ENCODE measurements around the gene LRRC7. TPM values are rescaled to one million over a fixed set of nuclear protein-coding genes. Genes with fewer than 3 reads are reported as not detected.

The LRRC7 gene
- polyA plus RNA-seq, 1 experiment = not detected

GRCh38 chr1:69985376-69985775 lies 417.7 kb downstream of the LRRC7 start:
- ChIA-PET POLR2A (no interaction called here), CTCF (no interaction called here)
- Histone ChIP-seq H3K4me3 (ENCODE audit: low read depth, low read length) (no peak overlapping the region), H3K27ac (ENCODE audit: low read depth, low read length) (no peak overlapping the region), H3K27me3 (ENCODE audit: control insufficient read depth, insufficient read depth, low read length) (no peaks in the 10 kb centered on the region), H3K9me3 (ENCODE audit: control insufficient read depth, insufficient read depth, low read length) (no peaks in the 10 kb centered on the region)
- DNase-seq (ENCODE audit: low read depth, low spot score) = no peak
- no peak for TF ChIP-seq CTCF (IDR thresholded peaks at IDR 0.05; ENCODE audit: low read depth, low read length)

- no peak for DNase-seq (ENCODE audit: low read depth, low spot score)
- no peak for TF ChIP-seq CTCF (IDR thresholded peaks at IDR 0.05; ENCODE audit: low read depth, low read length)
- ChIA-PET CTCF (no interaction called here), POLR2A (no interaction called here)
- Histone ChIP-seq H3K9me3 (ENCODE audit: control insufficient read depth, insufficient read depth, low read length) (no peaks in the 10 kb centered on the region), H3K4me3 (ENCODE audit: low read depth, low read length) (no peak overlapping the region), H3K27me3 (ENCODE audit: control insufficient read depth, insufficient read depth, low read length) (no peaks in the 10 kb centered on the region), H3K27ac (ENCODE audit: low read depth, low read length) (no peak overlapping the region)
Measured at GRCh38 chr1:69985901-69986439, 418.2 kb downstream of the LRRC7 start.

- Histone ChIP-seq H3K4me3 (ENCODE audit: low read depth, low read length) (no peak overlapping the region), H3K9me3 (ENCODE audit: control insufficient read depth, insufficient read depth, low read length) (no peaks in the 10 kb centered on the region), H3K27me3 (ENCODE audit: control insufficient read depth, insufficient read depth, low read length) (no peaks in the 10 kb centered on the region), H3K27ac (ENCODE audit: low read depth, low read length) (no peak overlapping the region)
- TF ChIP-seq CTCF (IDR thresholded peaks at IDR 0.05; ENCODE audit: low read depth, low read length) = no peak
- POLR2A ChIA-PET = no interaction called here
- CTCF ChIA-PET = no interaction called here
- no peak for DNase-seq (ENCODE audit: low read depth, low spot score)
Measured at GRCh38 chr1:69987881-69988280, 420.2 kb downstream of the LRRC7 start.

- H3K4me3 ChIP-seq (ENCODE audit: low read depth, low read length) = no peak overlapping the region
- H3K27ac ChIP-seq (ENCODE audit: low read depth, low read length) = no peak overlapping the region
- no peaks in the 10 kb centered on the region for H3K27me3 ChIP-seq (ENCODE audit: control insufficient read depth, insufficient read depth, low read length)
- no peaks in the 10 kb centered on the region for H3K9me3 ChIP-seq (ENCODE audit: control insufficient read depth, insufficient read depth, low read length)
- no peak for DNase-seq (ENCODE audit: low read depth, low spot score)
- ChIA-PET CTCF (no interaction called here), POLR2A (no interaction called here)
- TF ChIP-seq CTCF (IDR thresholded peaks at IDR 0.05; ENCODE audit: low read depth, low read length) = no peak
Measured at GRCh38 chr1:69991644-69992043, 423.9 kb downstream of the LRRC7 start.

- TF ChIP-seq CTCF (IDR thresholded peaks at IDR 0.05; ENCODE audit: low read depth, low read length) = no peak
- CTCF ChIA-PET = no interaction called here
- no peak overlapping the region for H3K4me3 ChIP-seq (ENCODE audit: low read depth, low read length)
- H3K27me3 ChIP-seq (ENCODE audit: control insufficient read depth, insufficient read depth, low read length) = no peaks in the 10 kb centered on the region
- no peak overlapping the region for H3K27ac ChIP-seq (ENCODE audit: low read depth, low read length)
- no peaks in the 10 kb centered on the region for H3K9me3 ChIP-seq (ENCODE audit: control insufficient read depth, insufficient read depth, low read length)
- DNase-seq (ENCODE audit: low read depth, low spot score) = no peak
- POLR2A ChIA-PET = no interaction called here
Measured at GRCh38 chr1:69992594-69992993, 424.9 kb downstream of the LRRC7 start.

All from AG04450 (cell line).